HUES48 (cell line): Measurements from ENCODE around the gene CUX1.
"Not testable (repeated sequence)": the region's sequence is repeated elsewhere in the genome, so short reads cannot be mapped to it uniquely, and the experiment has no call there.

Source experiments
- H3K27ac ChIP-seq: one replicate; pipeline ENCODE4 v1.7.0; 2013; ENCODE audit warnings: low read depth, low read length, inconsistent platforms
- H3K27me3 ChIP-seq: 2 replicates; pipeline ENCODE4 v1.6.1; 2013; ENCODE audit warnings: mild to moderate bottlenecking, low read length; ENCODE audit not compliant: control insufficient read depth, insufficient read depth
- H3K36me3 ChIP-seq: 2 replicates; pipeline ENCODE4 v1.6.1; 2013; ENCODE audit warnings: low read length; ENCODE audit not compliant: control insufficient read depth, insufficient read depth
- H3K4me1 ChIP-seq: 2 replicates; pipeline ENCODE4 v1.6.1; 2013; ENCODE audit warnings: mild to moderate bottlenecking, low read length; ENCODE audit not compliant: control insufficient read depth, insufficient read depth
- H3K4me3 ChIP-seq: 2 replicates; pipeline ENCODE4 v1.5.1; 2013; ENCODE audit warnings: mild to moderate bottlenecking, low read depth, low read length
- H3K9ac ChIP-seq: 2 replicates; pipeline ENCODE4 v1.6.1; 2013; ENCODE audit warnings: mild to moderate bottlenecking, low read depth, low read length, moderate library complexity
- H3K9me3 ChIP-seq: 2 replicates; pipeline ENCODE4 v1.6.1; 2013; ENCODE audit warnings: low read length; ENCODE audit not compliant: control insufficient read depth, insufficient read depth

The CUX1 gene

GRCh38 chr7:101865455-101865854 is 48.0 kb downstream of the CUX1 start:
- no peak overlapping the region for H3K27ac ChIP-seq
- no peaks in the 10 kb centered on the region for H3K9me3 ChIP-seq
- H3K27me3 ChIP-seq = no peaks in the 10 kb centered on the region
- H3K4me3 ChIP-seq = no peak overlapping the region
- H3K36me3 ChIP-seq = peaks cover 4% of the 10 kb centered on the region; the same call in 1 of the 2 replicates
- no peak overlapping the region for H3K9ac ChIP-seq
- H3K4me1 ChIP-seq = peaks cover 49% of the 10 kb centered on the region

- Histone ChIP-seq H3K9me3 (no peaks in the 10 kb centered on the region), H3K4me1 (peaks cover 48% of the 10 kb centered on the region), H3K9ac (no peak overlapping the region), H3K36me3 (peaks cover 4% of the 10 kb centered on the region; the same call in 1 of the 2 replicates), H3K27ac (no peak overlapping the region), H3K4me3 (no peak overlapping the region), H3K27me3 (no peaks in the 10 kb centered on the region)
These were observed 48.9 kb downstream of the CUX1 start for GRCh38 chr7:101866328-101866727.

- Histone ChIP-seq H3K27ac (no peak overlapping the region), H3K9ac (no peak overlapping the region), H3K36me3 (peaks cover 4% of the 10 kb centered on the region; the same call in 1 of the 2 replicates), H3K9me3 (no peaks in the 10 kb centered on the region), H3K4me1 (peaks cover 42% of the 10 kb centered on the region), H3K4me3 (no peak overlapping the region), H3K27me3 (no peaks in the 10 kb centered on the region)
These were observed 49.8 kb downstream of the CUX1 start for GRCh38 chr7:101867265-101867664.

GRCh38 chr7:101867681-101868080 is 50.3 kb downstream of the CUX1 start:
- not testable (repeated sequence) for H3K9ac ChIP-seq, H3K27ac ChIP-seq, H3K36me3 ChIP-seq, H3K4me3 ChIP-seq, H3K27me3 ChIP-seq, H3K9me3 ChIP-seq
- H3K4me1 ChIP-seq = peaks cover 38% of the 10 kb centered on the region

GRCh38 chr7:101868191-101868950 is 50.9 kb downstream of the CUX1 start:
- Histone ChIP-seq H3K4me1 (peaks cover 37% of the 10 kb centered on the region), H3K9ac (peak overlapping the region; percentile 20; the same call in 1 of the 2 replicates), H3K9me3 (no peaks in the 10 kb centered on the region), H3K27ac (no peak overlapping the region), H3K27me3 (no peaks in the 10 kb centered on the region), H3K36me3 (peaks cover 4% of the 10 kb centered on the region; the same call in 1 of the 2 replicates), H3K4me3 (no peak overlapping the region)

- H3K36me3 ChIP-seq = peaks cover 4% of the 10 kb centered on the region; the same call in 1 of the 2 replicates
- peak overlapping the region; percentile 86 for H3K27ac ChIP-seq
- H3K4me3 ChIP-seq = no peak overlapping the region
- H3K27me3 ChIP-seq = no peaks in the 10 kb centered on the region
- H3K9me3 ChIP-seq = no peaks in the 10 kb centered on the region
- H3K9ac ChIP-seq = peak overlapping the region; percentile 50; the same call in 1 of the 2 replicates
- peaks cover 39% of the 10 kb centered on the region for H3K4me1 ChIP-seq
These were observed 51.8 kb downstream of the CUX1 start for GRCh38 chr7:101869026-101869900.

GRCh38 chr7:101869901-101870290 is 52.5 kb downstream of the CUX1 start:
- H3K27ac ChIP-seq = peak overlapping the region; percentile 86
- H3K4me3 ChIP-seq = no peak overlapping the region
- H3K9ac ChIP-seq = peak overlapping the region; percentile 50
- H3K4me1 ChIP-seq = peaks cover 45% of the 10 kb centered on the region
- H3K9me3 ChIP-seq = no peaks in the 10 kb centered on the region
- H3K36me3 ChIP-seq = peaks cover 4% of the 10 kb centered on the region; the same call in 1 of the 2 replicates
- H3K27me3 ChIP-seq = no peaks in the 10 kb centered on the region

- Histone ChIP-seq H3K9ac (peak overlapping the region; percentile 50; the same call in 1 of the 2 replicates), H3K27ac (peak overlapping the region; percentile 86), H3K4me1 (peaks cover 51% of the 10 kb centered on the region), H3K4me3 (peak overlapping the region; percentile 20; the same call in 1 of the 2 replicates), H3K27me3 (no peaks in the 10 kb centered on the region), H3K36me3 (peaks cover 1% of the 10 kb centered on the region; the same call in 1 of the 2 replicates), H3K9me3 (no peaks in the 10 kb centered on the region)
These were observed 53.1 kb downstream of the CUX1 start for GRCh38 chr7:101870361-101871062.

GRCh38 chr7:101871351-101871750 is 53.9 kb downstream of the CUX1 start:
- Histone ChIP-seq H3K4me1 (peaks cover 53% of the 10 kb centered on the region), H3K36me3 (no peaks in the 10 kb centered on the region), H3K27ac (no peak overlapping the region), H3K4me3 (no peak overlapping the region), H3K27me3 (no peaks in the 10 kb centered on the region), H3K9ac (no peak overlapping the region), H3K9me3 (no peaks in the 10 kb centered on the region)

- no peaks in the 10 kb centered on the region for H3K36me3 ChIP-seq
- H3K4me1 ChIP-seq = peaks cover 57% of the 10 kb centered on the region
- no peaks in the 10 kb centered on the region for H3K27me3 ChIP-seq
- no peak overlapping the region for H3K27ac ChIP-seq
- no peaks in the 10 kb centered on the region for H3K9me3 ChIP-seq
- H3K9ac ChIP-seq = 0 out of 2 replicates have a peak overlapping the region, but pooled peaks have one; percentile 12
- no peak overlapping the region for H3K4me3 ChIP-seq
These were observed 56.6 kb downstream of the CUX1 start for GRCh38 chr7:101874028-101874427.
